Gastroesophageal sphincter (tissue), 3 donors: ENCODE results near the gene TMEM120B.

Source experiments
- CTCF ChIP-seq, 4 experiments: fragments of 200-600 bp in 2 of 4; fragments of 450-650 bp in 2 of 4; sonication (generic) in 1 of 4; IDR thresholded peaks; one replicate each; pipeline ENCODE4 v1.5.1; 2017 to 2019; ENCODE audit warnings: antibody characterized with exemption in 4 of 4, mild to moderate bottlenecking in 2 of 4, moderate library complexity in 2 of 4
- EP300 ChIP-seq: sonication (generic); formaldehyde crosslinking; IDR thresholded peaks from one replicate; pipeline ENCODE4 v1.6.1; 2017; ENCODE audit warnings: antibody characterized with exemption, mild to moderate bottlenecking
- POLR2AphosphoS5 ChIP-seq: sonication (generic); formaldehyde crosslinking; IDR thresholded peaks from one replicate; pipeline ENCODE4 v1.6.1; 2017; ENCODE audit warnings: antibody characterized with exemption

- no peak for TF ChIP-seq CTCF (IDR thresholded peaks at IDR 0.05)
- no peak for TF ChIP-seq EP300
- no peak for TF ChIP-seq POLR2AphosphoS5
Observed at GRCh38 chr12:121669521-121669900, 43.0 kb upstream of the TMEM120B start, which contains the start of gene MORN3.
